GM18508 (cell line): ENCODE data around the gene COPA.
"Not testable (repeated sequence)": the region's sequence is repeated elsewhere in the genome, so short reads cannot be mapped to it uniquely, and the experiment has no call there.

Experiments used
- ATAC-seq: cut with Tn5 transposase; IDR thresholded peaks from one replicate; pipeline ENCODE4 v1.9.1; 2021; ENCODE audit warnings: moderate number of reproducible peaks; ENCODE audit not compliant: insufficient read depth, unreplicated experiment

Gene COPA

DNA sequence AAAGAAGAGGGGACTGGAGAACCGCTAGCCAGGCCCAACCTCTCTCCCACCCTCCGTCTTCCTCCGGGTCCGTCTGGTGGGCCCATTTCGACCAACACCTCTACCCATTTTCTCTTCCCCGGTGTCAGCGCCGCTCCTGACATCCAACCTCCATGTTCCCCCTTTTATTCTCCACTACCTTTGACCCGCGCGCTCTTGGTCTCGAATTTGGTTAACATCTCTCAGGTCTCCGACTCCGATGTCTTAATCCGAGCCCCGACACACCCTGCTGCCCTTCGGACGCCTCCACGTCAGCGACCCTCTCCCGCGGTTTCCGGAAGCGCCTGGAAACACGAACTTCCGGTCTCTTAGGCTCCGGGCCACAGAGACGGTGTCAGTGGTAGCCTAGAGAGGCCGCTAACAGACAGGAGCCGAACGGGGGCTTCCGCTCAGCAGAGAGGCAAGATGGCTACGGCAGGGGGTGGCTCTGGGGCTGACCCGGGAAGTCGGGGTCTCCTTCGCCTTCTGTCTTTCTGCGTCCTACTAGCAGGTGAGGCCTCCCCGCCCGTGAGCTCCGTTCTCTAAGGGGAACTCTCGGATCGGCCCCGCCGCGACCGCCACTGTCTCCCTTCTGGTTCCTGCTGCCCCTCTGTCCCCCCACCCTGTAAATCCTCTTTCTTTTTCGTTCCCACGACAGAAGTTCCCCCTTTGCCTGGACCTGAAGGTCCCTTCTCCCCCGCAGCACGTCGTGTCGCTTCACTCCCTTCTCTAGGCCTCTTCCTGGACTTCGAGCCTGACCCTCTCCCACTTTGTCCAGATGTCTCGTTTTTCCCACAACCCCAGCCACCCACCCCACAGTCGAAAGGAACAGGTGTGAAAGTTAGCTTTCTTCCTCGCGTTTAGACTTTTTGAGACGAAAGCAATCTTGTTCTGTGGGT lies at the start of gene COPA, which contains the start of gene NCSTN:
TSS of gene COPA (minus strand) at position 298 of the 917 bp plus-strand sequence. CDS start at position 218, 80 bp downstream.
TSS of gene NCSTN (plus strand) at position 431 of the 917 bp plus-strand sequence. CDS start at position 445, 14 bp downstream.
- peak; percentile 82 for ATAC-seq

GRCh38 chr1:160388406-160388805 lies 45.4 kb upstream of the COPA start:
- ATAC-seq = not testable (repeated sequence)

DNA sequence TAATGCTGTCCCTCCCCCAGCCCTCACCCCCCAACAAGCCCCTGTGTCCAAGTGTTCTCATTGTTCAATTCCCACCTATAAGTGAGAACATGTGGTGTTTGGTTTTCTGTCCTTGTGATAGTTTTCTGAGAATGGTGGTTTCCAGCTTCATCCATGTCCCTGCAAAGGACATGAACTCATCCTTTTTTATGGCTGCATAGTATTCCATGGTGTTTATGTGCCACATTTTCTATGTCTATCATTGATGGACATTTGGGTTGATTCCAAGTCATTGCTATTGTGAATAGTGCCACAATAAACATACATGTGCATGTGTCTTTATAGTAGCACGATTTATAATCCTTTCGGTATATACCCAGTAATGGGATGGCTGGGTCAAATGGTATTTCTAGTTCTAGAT lies 41.8 kb upstream of the COPA start:
- ATAC-seq = not testable (repeated sequence)

GRCh38 chr1:160377585-160378206 lies 34.6 kb upstream of the COPA start:
- ATAC-seq = no peak

GRCh38 chr1:160376525-160377131 lies 33.6 kb upstream of the COPA start:
- ATAC-seq = no peak

DNA sequence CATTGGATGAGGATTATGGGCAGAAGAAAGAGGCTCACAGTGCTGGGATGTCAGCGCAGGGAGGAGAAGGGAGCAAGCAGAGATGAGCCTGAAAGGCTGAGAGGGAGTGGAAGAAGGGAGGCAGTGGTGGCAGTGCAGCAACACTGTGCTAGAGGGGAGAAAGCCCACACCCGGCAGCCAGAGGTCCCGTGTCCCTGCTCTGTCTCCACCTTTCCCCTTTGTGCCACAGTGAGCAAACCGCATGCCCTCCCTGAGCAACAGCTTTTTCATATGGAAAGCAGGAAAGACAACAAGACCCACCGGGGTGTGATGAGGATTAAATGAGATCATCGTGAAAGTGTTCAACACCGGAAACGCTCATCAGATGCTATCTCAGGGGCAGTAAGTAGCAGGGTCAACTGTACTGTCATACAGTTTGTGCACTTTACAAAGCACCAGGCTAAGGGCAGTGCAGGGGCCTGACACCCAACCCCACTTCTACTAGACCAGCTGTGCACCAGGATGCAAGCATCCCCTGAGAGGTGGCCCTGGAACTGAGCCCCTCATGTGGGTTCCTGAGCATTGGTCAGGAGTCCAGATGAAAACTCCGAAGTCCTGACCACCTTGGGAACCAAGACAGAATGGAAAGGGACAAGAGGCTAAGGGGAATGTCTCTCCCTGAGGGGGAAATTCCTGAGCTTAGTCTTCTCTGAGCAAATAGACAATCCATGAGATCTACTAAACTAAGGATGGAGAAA lies 32.9 kb upstream of the COPA start:
- ATAC-seq = peak; percentile 61

DNA sequence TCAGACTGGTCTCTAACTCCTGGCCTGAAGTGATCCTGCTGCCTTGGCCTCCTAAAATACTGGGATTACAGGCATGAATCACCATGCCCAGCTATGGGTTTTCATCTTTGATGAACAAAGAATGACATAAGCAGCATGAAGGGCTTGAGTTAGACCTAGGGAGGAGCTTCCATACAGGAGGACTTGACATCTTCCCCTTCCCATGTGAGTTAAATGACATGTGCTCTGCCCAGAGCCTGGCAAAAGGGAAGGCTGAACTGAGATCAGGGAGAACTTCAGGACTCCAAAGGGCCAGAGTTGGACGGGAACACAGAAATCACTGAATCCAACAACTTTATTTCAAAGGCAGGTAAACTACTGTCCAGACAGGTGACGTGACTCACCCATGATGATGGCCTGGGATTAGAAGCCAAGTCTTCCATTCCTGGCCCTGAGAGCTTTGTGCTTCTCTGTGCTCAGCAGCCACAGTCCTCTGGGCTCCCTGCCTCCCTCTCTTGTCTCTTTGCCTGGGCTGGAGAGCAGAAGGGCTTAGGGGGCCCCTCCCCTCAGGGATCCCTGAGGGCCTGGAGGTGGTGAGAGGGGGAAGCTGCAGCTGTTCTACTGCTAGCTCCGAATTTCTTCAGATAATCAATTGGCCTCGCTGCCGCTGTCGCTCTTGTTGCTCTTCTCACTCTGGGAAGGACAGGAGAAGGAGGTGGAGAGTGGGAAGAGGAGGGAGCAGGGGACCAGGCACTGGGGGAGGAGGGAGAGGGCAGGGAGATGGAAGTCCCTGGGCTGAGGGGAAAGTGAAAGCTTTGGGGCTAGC lies 31.5 kb upstream of the COPA start:
- ATAC-seq = no peak

GRCh38 chr1:160373696-160374095 lies 30.6 kb upstream of the COPA start:
- ATAC-seq = no peak

DNA sequence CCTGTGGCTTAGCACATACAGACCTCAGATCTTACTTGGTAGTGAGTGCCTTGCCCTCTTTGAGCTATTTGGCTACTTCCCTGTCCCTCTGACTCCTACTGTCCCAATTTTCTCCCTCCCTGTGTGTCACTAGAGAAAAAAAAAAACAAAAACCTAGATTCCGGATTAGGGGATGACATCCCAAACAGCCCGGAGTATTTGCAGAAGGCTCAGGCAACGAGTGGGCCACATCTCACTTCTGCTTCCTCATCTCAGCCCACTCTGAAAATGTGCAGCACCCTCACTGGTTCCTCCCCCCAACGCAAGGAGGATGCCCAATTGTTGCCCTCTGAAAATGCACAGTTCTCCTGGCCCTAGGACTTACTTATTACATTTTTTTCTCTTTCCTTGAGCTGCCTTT lies 28.7 kb upstream of the COPA start:
- ATAC-seq = no peak

DNA sequence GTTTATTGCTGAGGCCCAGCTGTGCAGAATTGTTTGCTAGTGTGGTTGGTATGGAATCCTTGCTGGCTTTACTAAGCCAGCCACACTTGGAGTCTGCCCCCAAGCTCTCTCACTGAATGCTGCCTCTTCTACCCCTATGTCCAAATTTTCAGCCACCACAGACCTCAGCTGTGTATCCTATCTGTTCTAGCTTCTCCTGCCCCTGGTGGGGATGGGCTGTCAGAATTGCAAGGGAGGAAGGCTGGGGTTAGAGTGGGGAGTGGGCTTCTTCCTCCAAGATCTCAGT lies 28.2 kb upstream of the COPA start:
- ATAC-seq = no peak

DNA sequence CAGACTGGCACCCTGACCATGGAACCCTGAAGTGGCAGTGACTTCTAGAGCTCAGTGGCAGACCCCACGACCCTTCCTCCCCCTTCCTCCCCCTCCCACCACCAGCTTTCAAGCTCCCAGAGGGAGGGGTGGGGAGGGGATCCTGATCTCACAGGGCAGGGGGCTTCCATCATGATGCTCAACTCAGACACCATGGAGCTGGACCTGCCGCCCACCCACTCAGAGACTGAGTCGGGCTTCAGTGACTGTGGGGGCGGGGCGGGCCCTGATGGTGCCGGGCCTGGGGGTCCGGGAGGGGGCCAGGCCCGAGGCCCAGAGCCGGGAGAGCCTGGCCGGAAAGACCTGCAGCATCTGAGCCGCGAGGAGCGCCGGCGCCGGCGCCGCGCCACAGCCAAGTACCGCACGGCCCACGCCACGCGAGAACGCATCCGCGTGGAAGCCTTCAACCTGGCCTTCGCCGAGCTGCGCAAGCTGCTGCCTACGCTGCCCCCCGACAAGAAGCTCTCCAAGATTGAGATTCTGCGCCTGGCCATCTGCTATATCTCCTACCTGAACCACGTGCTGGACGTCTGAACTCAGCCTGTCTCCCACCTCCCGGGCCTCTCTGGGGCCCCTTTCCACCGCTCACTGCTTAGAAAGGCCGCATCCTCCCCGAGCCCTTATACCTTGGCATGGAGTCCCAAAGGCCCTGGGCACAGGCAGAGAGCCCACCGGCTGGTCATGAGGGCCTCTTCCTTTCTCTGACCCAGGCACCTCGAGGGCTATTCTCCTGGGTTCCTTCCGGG lies 27.7 kb upstream of the COPA start:
- ATAC-seq = no peak

GRCh38 chr1:160369087-160369486 lies 26.0 kb upstream of the COPA start:
- ATAC-seq = no peak

DNA sequence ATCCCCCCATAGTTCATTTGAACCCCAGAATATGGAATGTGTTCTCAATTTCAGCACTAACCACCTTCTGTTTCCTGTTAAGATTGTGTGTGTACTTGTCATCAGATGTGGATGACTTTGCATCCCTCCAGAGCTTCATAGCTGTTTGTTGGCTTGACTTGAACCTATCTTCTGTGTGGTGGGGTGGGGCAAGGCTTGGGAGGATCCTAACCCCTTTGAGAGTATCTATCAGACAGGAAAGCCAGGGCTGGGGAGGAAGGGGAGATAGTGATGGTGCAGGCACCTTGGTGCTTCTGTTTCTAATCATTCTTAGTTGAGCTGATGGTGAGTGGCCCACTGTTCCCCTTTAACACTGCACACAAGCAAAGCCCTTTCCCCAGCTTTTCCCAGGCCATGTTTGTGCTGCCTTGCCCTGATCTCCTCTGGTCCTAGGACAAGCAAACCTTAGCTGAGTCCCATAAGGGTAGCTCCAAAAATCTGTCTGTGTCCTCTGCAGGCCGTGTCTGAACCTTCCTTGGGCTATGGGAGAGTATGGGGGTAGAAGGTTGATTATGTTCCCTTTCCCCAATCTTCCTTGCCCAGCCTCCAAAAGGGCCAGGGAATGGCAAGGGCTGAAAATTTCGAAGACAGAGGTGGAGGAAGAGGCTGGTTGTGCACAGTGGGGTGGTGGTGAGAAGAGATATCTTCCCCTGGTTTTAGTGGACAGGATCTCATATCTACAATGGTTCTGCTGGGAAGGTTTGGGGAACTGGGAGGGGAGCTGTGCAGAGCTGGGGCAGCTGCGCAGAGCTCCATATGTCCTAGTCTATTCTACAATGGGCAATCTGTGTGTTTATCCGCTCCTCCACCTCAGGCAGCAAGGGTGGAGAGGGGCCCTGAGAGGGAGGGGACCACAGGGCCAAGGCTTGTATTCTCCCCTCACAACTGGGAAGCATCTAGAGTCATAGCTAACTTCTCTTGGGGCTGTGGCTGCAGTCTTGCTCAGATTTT lies 25.2 kb upstream of the COPA start:
- no peak for ATAC-seq

GRCh38 chr1:160367516-160367900 lies 24.5 kb upstream of the COPA start:
- ATAC-seq = no peak

- no peak for ATAC-seq
Measured at GRCh38 chr1:160366731-160367515, 23.9 kb upstream of the COPA start, which contains the start of gene NHLH1. NHLH1 (plus strand) TSS chr1:160367071; CDS start chr1:160370732, 3,661 bp downstream.

- ATAC-seq = no peak
Measured at GRCh38 chr1:160365325-160365724, 22.3 kb upstream of the COPA start.
